Heart right ventricle (tissue), 16 donors: ENCODE data around the gene MEPCE. TPM values are rescaled to one million over a fixed set of nuclear protein-coding genes. Genes with fewer than 3 reads are reported as not detected.

ENCODE experiments used
- ATAC-seq, 8 donors: fragments of 200-7000 bp; cut with Tn5 transposase; one replicate each; pipeline ENCODE4 v1.9.1; 2020; ENCODE audit warnings: mild to moderate bottlenecking in 8 of 8, moderate library complexity in 8 of 8, moderate number of reproducible peaks in 1 of 8
- DNase-seq, 2 donors: peaks; one replicate each; pipeline ENCODE4 v3.0.0-alpha.2; 2020
- H3K27ac ChIP-seq, 10 donors: fragments of 200-600 bp; sonication (generic) in 2 of 10; one replicate each; pipeline versions ENCODE4 v1.5.0 to v1.8.0; 2020 to 2022; ENCODE audit warnings: mild to moderate bottlenecking in 3 of 10
- H3K27me3 ChIP-seq, 7 donors: fragments of 200-600 bp; one replicate each; pipeline ENCODE4 v1.8.0; 2021 to 2022; ENCODE audit warnings: mild to moderate bottlenecking in 2 of 7
- H3K36me3 ChIP-seq, 9 donors: fragments of 200-600 bp; sonication (generic) in 1 of 9; one replicate each; pipeline versions ENCODE4 v1.5.0 to v1.8.0; 2020 to 2022; ENCODE audit warnings: mild to moderate bottlenecking in 2 of 9
- H3K4me1 ChIP-seq, 9 donors: fragments of 200-600 bp; sonication (generic) in 1 of 9; one replicate each; pipeline versions ENCODE4 v1.5.0 to v1.8.0; 2020 to 2022; ENCODE audit warnings: mild to moderate bottlenecking in 4 of 9
- H3K4me3 ChIP-seq, 10 donors: fragments of 200-600 bp; sonication (generic) in 2 of 10; one replicate each; pipeline versions ENCODE4 v1.5.0 to v1.8.0; 2020 to 2022; ENCODE audit warnings: mild to moderate bottlenecking in 7 of 10, moderate library complexity in 2 of 10
- H3K9me3 ChIP-seq, 11 donors: fragments of 200-600 bp in 10 of 11; sonication (generic) in 2 of 11; one replicate each; pipeline versions ENCODE4 v1.5.0 to v1.8.0; 2013 to 2022; ENCODE audit warnings: mild to moderate bottlenecking in 2 of 11, control low read depth in 1 of 11, moderate library complexity in 1 of 11
- WGBS, 2 donors: extraction: QIAGEN DNeasy Blood & Tissue Kit; methylation state at CpG; one replicate each; pipeline ENCODE4 v1.1.7; 2013; ENCODE audit warnings: inconsistent platforms in 1 of 2; 5-methylcytosine and 5-hydroxymethylcytosine counted together
- intact Hi-C, 10 donors: fragments of 100-400 bp; cut with DNase I; formaldehyde crosslinking; loops; one replicate each; pipeline versions ENCODE4 v1.11.1 to v1.14.2; 2022
- polyA plus RNA-seq, 2 donors: library from polyadenylated mRNA; stranded (reverse); fragments of 200-250 nt; gene quantifications; one replicate each; pipeline ENCODE4 v1.2.3, GENCODE V29; 2013
- total RNA-seq, 10 donors: library from RNA; stranded (reverse); fragmentation: NEBNext Ultra II Directional in 3 of 10; extraction: Animal tissue kit (Norgen Biotek cat#: 25700) in 3 of 10; gene quantifications; one replicate each; pipeline versions ENCODE4 v1.2.1 to v1.2.4, GENCODE V29; 2021 to 2023
- TF ChIP-seq, protein P1 (sequence below), 9 donors: fragments of 200-600 bp; sonication (generic) in 2 of 9; IDR thresholded peaks; one replicate each; pipeline versions ENCODE4 v1.5.0 to v1.8.0; 2021 to 2022; ENCODE audit warnings: antibody characterized with exemption in 9 of 9, mild to moderate bottlenecking in 5 of 9, moderate library complexity in 1 of 9
- donor health status: Arrhythmogenic right ventricular cardiomyopathy.
- donor health status: ischemic (EF 13 %, LVEDD 7.1; RV severe dilation, severe dysfunction).
- donor health status: healthy with polysubstance abuse.
- donor health status: DM: no; HTN: yes; CAD: no.
- donor health status: DM: no; HTN: no; CAD: no.
- donor health status: ischemic (EF 25% LVEDD 6.9; RV normal size, moderate dysfunction).
- donor health status: ischemic (EF 25% LVEDD 5.7; RV mildly dilated, moderate dysfunction).
- donor health status: healthy.
- donor health status: DM: yes; HTN: yes; CAD: no.
- donor health status: Ischemic cardiomyopathy.
- donor health status: ischemic (EF 35%, LVEDD 5.7; RV mildly dilated, moderate dysfunction).
- donor health status: nonischemic (EF 11% LVEDD 7.7; RV severe dilation, severe dysfunction).
- donor health status: DM: yes; HTN: yes; CAD: no.
- donor health status: PGD.
- donor health status: ischemic (EF 29% LVEDD 5.4; RV normal size, mild dysfunction).
- donor health status: nonischemic (EF 23%, LVEDD 6.1; RV moderate dilation, normal function).

MEPCE gene
- total and polyA plus RNA-seq, 12 donors, result 15.1 to 27.7 (median 22.7) TPM

DNA sequence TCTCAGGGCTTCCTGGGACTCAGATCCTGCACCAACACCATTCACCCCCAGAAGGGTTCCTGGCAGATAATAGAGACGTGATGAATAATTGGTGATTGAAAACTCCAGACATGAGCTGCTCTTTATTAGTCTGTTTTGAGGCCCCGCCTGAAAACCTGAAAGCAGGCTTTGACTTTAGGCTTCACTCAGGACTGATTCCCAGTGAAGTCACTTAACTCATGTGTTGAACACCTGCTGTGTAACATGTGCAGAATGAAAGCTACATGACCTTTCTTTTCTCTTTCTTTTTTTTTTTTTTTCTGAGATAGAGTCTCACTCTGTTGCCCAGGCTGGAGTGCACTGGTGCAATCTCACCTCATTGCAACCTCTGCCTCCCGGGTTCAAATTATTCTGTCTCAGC, 25.6 kb downstream of the MEPCE start:
- intact Hi-C loops, result no loop called here
- Histone ChIP-seq H3K27ac (no peak overlapping the region), H3K4me1 (peaks cover 0 to 17% (median 1%) of the 10 kb centered on the region in 9 donors), H3K9me3 (no peaks in the 10 kb centered on the region), H3K27me3 (no peaks in the 10 kb centered on the region), H3K4me3 (no peak overlapping the region), H3K36me3 (peaks cover 0 to 15% (median 0%) of the 10 kb centered on the region in 9 donors)
- no peak for ATAC-seq
- WGBS, 2 donors, result 94 to 95% methylated on average over 3 of the region's 3 CpGs
- TF ChIP-seq, protein P1, sequence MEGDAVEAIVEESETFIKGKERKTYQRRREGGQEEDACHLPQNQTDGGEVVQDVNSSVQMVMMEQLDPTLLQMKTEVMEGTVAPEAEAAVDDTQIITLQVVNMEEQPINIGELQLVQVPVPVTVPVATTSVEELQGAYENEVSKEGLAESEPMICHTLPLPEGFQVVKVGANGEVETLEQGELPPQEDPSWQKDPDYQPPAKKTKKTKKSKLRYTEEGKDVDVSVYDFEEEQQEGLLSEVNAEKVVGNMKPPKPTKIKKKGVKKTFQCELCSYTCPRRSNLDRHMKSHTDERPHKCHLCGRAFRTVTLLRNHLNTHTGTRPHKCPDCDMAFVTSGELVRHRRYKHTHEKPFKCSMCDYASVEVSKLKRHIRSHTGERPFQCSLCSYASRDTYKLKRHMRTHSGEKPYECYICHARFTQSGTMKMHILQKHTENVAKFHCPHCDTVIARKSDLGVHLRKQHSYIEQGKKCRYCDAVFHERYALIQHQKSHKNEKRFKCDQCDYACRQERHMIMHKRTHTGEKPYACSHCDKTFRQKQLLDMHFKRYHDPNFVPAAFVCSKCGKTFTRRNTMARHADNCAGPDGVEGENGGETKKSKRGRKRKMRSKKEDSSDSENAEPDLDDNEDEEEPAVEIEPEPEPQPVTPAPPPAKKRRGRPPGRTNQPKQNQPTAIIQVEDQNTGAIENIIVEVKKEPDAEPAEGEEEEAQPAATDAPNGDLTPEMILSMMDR (IDR thresholded peaks at IDR 0.05), result no peak
- DNase-seq, result no peak

DNA sequence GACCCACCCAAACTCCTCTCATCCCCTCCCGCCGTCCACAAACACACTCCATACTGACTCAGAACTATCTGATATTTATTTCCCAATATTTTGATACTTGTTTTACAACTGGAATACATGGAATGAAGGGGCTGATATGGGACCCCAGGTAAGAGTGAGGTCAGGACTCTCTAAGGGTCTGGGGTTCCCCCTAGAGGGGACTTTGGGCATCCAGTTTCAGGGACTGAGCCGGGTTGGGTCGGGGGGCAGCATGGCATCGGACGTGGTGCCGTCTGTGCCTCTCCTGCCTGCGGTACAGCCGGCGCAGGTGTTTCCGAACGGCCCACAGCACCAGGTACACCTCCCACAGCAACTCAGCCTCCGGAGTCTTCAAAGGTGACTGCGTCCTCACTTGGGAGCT, 26.9 kb downstream of the MEPCE start:
- Histone ChIP-seq H3K36me3 (peaks cover 0 to 27% (median 0%) of the 10 kb centered on the region in 9 donors), H3K9me3 (no peaks in the 10 kb centered on the region), H3K4me1 (peaks cover 0 to 9% (median 0%) of the 10 kb centered on the region in 9 donors), H3K27ac (no peak overlapping the region), H3K4me3 (no peak overlapping the region), H3K27me3 (no peaks in the 10 kb centered on the region)
- TF ChIP-seq, protein P1 (IDR thresholded peaks at IDR 0.05), result no peak
- 89 to 90% methylated on average over 14 of the region's 14 CpGs for WGBS, 2 donors
- DNase-seq, result no peak
- intact Hi-C loops, result no loop called here
- ATAC-seq, result no peak

DNA sequence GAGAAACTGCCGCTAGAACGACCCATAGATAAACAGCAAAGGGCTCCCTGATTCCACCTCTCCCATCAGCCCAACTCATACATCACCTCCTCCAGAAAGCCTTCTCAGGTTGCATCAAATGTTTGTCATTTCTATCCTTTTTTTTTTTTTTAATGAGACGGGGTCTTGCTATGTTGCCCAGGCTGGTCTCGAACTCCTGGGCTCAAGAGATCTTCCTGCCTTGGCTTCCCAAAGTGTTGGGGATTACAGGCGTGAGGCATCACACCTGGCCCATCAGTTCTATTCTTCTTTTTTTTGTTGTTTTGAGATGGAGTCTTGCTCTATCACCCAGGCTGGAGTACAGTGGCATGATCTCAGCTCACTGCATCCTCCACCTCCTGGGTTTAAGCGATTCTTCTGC, 27.4 kb downstream of the MEPCE start:
- Histone ChIP-seq H3K27me3 (no peaks in the 10 kb centered on the region), H3K9me3 (no peaks in the 10 kb centered on the region), H3K27ac (no peak overlapping the region), H3K4me3 (no peak overlapping the region), H3K4me1 (peaks cover 0 to 9% (median 0%) of the 10 kb centered on the region in 9 donors), H3K36me3 (peaks cover 0 to 32% (median 0%) of the 10 kb centered on the region in 9 donors)
- ATAC-seq (no peak), DNase-seq (no peak)
- 95% methylated on average over 6 of the region's 6 CpGs for WGBS, 2 donors
- intact Hi-C loops, result no loop called here
- TF ChIP-seq, protein P1 (IDR thresholded peaks at IDR 0.05), result no peak

DNA sequence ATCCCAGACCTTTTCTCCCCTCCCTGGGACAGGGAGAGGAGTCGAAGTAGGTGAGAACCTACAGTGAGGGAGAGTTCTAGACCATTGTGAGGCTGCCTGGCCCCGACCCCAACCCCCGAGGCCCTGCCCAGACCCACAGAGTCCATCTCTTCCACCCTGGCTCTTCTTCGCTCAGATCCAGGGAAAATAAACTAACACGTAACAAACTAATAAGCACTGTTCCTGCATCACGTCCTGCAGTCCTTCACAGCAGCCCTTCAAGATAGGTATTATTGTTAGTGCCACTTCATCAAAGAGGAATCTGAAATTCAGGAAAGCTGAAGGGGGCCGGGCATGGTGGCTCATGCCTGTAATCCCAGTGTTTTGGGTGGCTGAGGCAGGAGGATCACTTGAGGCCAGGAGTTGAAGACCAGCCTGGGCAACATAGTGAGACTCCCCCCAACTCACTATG, 34.6 kb downstream of the MEPCE start, which contains the start of gene SPACDR:
SPACDR (minus strand) TSS at position 51 of the 451 bp plus-strand sequence. CDS start 235 bp downstream, outside the sequence.
- Histone ChIP-seq H3K4me1 (peaks cover 10 to 39% (median 25%) of the 10 kb centered on the region in 9 donors), H3K27ac (peak within 1 kb of the TSS in 1 of 10 donors; percentile 76), H3K36me3 (peaks cover 0 to 70% (median 7%) of the 10 kb centered on the region in 9 donors), H3K27me3 (no peaks in the 10 kb centered on the region), H3K9me3 (no peaks in the 10 kb centered on the region), H3K4me3 (no peak within 1 kb of the TSS)
- no peak for DNase-seq
- intact Hi-C loops, result loop anchor here in 4 of 10 donors (10.0 kb wide), 3 partner anchors 221 to 261 kb away; partner anchors contain the start of genes EPO (in 2 of the 4) and POP7 (in 1 of the 4)
- 83 to 86% methylated on average over 7 of the region's 7 CpGs for WGBS, 2 donors
- ATAC-seq, result no peak
- TF ChIP-seq, protein P1 (IDR thresholded peaks at IDR 0.05), result no peak
